HG03575 (cell line): ENCODE data around the gene CGGBP1.
"Not testable (repeated sequence)": the region's sequence is repeated elsewhere in the genome, so short reads cannot be mapped to it uniquely, and the experiment has no call there.

Experiments used
- ATAC-seq: cut with Tn5 transposase; IDR thresholded peaks from one replicate; pipeline ENCODE4 v1.9.1; 2021; ENCODE audit not compliant: unreplicated experiment, insufficient number of reproducible peaks, low FRiP score; ENCODE audit errors: extremely low read depth

Gene CGGBP1

GRCh38 chr3:88038566-88038965, 20.2 kb downstream of the CGGBP1 start:
- no peak for ATAC-seq

- ATAC-seq: no peak
These were observed 22.6 kb downstream of the CGGBP1 start for GRCh38 chr3:88036221-88036620.

GRCh38 chr3:88034491-88035275, 24.1 kb downstream of the CGGBP1 start:
- no peak for ATAC-seq

- ATAC-seq: no peak
These were observed 25.0 kb downstream of the CGGBP1 start for GRCh38 chr3:88033808-88034207.

GRCh38 chr3:88033079-88033478, 25.7 kb downstream of the CGGBP1 start:
- ATAC-seq: no peak

- ATAC-seq: no peak
These were observed 26.6 kb downstream of the CGGBP1 start for GRCh38 chr3:88032245-88032644.

- ATAC-seq: peak; percentile 77
These were observed 27.1 kb downstream of the CGGBP1 start for GRCh38 chr3:88031642-88032077.

- no peak for ATAC-seq
These were observed 28.6 kb downstream of the CGGBP1 start for GRCh38 chr3:88030210-88030609.

GRCh38 chr3:88028876-88029275, 29.9 kb downstream of the CGGBP1 start:
- no peak for ATAC-seq

GRCh38 chr3:88025001-88025552, 33.7 kb downstream of the CGGBP1 start:
- ATAC-seq: no peak

- ATAC-seq: peak; percentile 91
These were observed 39.8 kb downstream of the CGGBP1 start for GRCh38 chr3:88019024-88019423.

GRCh38 chr3:88015656-88016055, 43.1 kb downstream of the CGGBP1 start:
- not testable (repeated sequence) for ATAC-seq

GRCh38 chr3:88013592-88013991, 45.2 kb downstream of the CGGBP1 start:
- ATAC-seq: no peak

GRCh38 chr3:88010810-88011209, 48.0 kb downstream of the CGGBP1 start:
- ATAC-seq: no peak

GRCh38 chr3:88009066-88009465, 49.7 kb downstream of the CGGBP1 start:
- ATAC-seq: no peak

GRCh38 chr3:88005066-88005465, 53.7 kb downstream of the CGGBP1 start:
- no peak for ATAC-seq

- no peak for ATAC-seq
These were observed 55.6 kb downstream of the CGGBP1 start for GRCh38 chr3:88003115-88003755.

- ATAC-seq: no peak
These were observed 56.4 kb downstream of the CGGBP1 start for GRCh38 chr3:88002448-88002847.
